ENCODE data around the gene BLOC1S3.

BLOC1S3 gene

GRCh38 chr19:45178262-45179071 is at the start of gene BLOC1S3:
TSS of gene BLOC1S3 (plus strand) at chr19:45178784. CDS start at chr19:45179297, 513 bp downstream.
- DNase-seq, result peak; percentile 100

- no peak for DNase-seq
Observed at GRCh38 chr19:45128806-45129205, 49.8 kb upstream of the BLOC1S3 start.

GRCh38 chr19:45130236-45130635 is 48.3 kb upstream of the BLOC1S3 start:
- DNase-seq, result no peak

- DNase-seq, result peak; percentile 98
Observed at GRCh38 chr19:45130888-45131615, 47.5 kb upstream of the BLOC1S3 start.

GRCh38 chr19:45133661-45134060 is 44.9 kb upstream of the BLOC1S3 start:
- no peak for DNase-seq

GRCh38 chr19:45135176-45135885 is 43.3 kb upstream of the BLOC1S3 start:
- DNase-seq, result no peak

- DNase-seq, result no peak
Observed at GRCh38 chr19:45136507-45137178, 41.9 kb upstream of the BLOC1S3 start.

GRCh38 chr19:45137179-45137761 is 41.3 kb upstream of the BLOC1S3 start:
- no peak for DNase-seq

GRCh38 chr19:45138303-45138751 is 40.3 kb upstream of the BLOC1S3 start:
- no peak for DNase-seq

- DNase-seq, result no peak
Observed at GRCh38 chr19:45139286-45140143, 39.1 kb upstream of the BLOC1S3 start.

GRCh38 chr19:45140144-45140503 is 38.5 kb upstream of the BLOC1S3 start:
- DNase-seq, result no peak

- no peak for DNase-seq
Observed at GRCh38 chr19:45140533-45140932, 38.1 kb upstream of the BLOC1S3 start.

- DNase-seq, result no peak
Observed at GRCh38 chr19:45141203-45141900, 37.2 kb upstream of the BLOC1S3 start.

GRCh38 chr19:45142016-45142725 is 36.4 kb upstream of the BLOC1S3 start:
- DNase-seq, result no peak

GRCh38 chr19:45142726-45143110 is 35.9 kb upstream of the BLOC1S3 start:
- no peak for DNase-seq

GRCh38 chr19:45144431-45145269 is 33.9 kb upstream of the BLOC1S3 start:
- DNase-seq, result no peak

- no peak for DNase-seq
Observed at GRCh38 chr19:45145270-45146189, 33.1 kb upstream of the BLOC1S3 start.

- no peak for DNase-seq
Observed at GRCh38 chr19:45146251-45146650, 32.3 kb upstream of the BLOC1S3 start.
